H1 (cell line): Measurements from ENCODE around the gene PLEKHG1. TPM values are rescaled to one million over a fixed set of nuclear protein-coding genes. Genes with fewer than 3 reads are reported as not detected.

ENCODE experiments used
- BACH1 ChIP-seq: IDR thresholded peaks from 2 replicates; pipeline ENCODE4 v1.6.1; 2012; ENCODE audit warnings: low read length, improper control_type of control experiment
- SIN3A ChIP-seq, 2 experiments: IDR thresholded peaks in 1 of 2; conservative IDR thresholded peaks in 1 of 2; 2 replicates each; pipeline ENCODE4 v1.6.1; 2011 to 2012; ENCODE audit warnings: low read length in 2 of 2, improper control_type of control experiment in 1 of 2, low read depth in 1 of 2, mild to moderate bottlenecking in 1 of 2
- TCF12 ChIP-seq: IDR thresholded peaks from 2 replicates; pipeline ENCODE4 v1.6.1; 2011; ENCODE audit warnings: low read depth, mild to moderate bottlenecking, low read length
- TEAD4 ChIP-seq: IDR thresholded peaks from 2 replicates; pipeline ENCODE4 v1.6.1; 2012; ENCODE audit warnings: low read depth, low read length, inconsistent platforms, mixed read lengths
- polyA plus RNA-seq, 7 experiments: library from polyadenylated mRNA; depleted of rRNA in 3 of 7; stranded (reverse) in 5 of 7; unstranded in 2 of 7; fragments of >200 nt in 5 of 7; fragments of 200-250 nt in 2 of 7; gene quantifications; 1 replicate in 5 of 7; 2 replicates in 1 of 7; 4 replicates in 1 of 7; pipeline versions ENCODE4 v1.2.1 to v1.2.3, GENCODE V29; 2011 to 2013; ENCODE audit warnings: missing spikeins in 2 of 7, mixed read lengths in 2 of 7
- total RNA-seq: library from RNA; stranded (reverse); fragmentation: NEBNext Ultra II Directional; extraction: Animal tissue kit (Norgen Biotek cat#: 25700); gene quantifications from 2 replicates; pipeline ENCODE4 v1.2.1, GENCODE V29; 2021
- TF ChIP-seq, protein P1 (sequence below): fragments of 300-600 bp; sonication (generic); IDR thresholded peaks from 2 replicates; pipeline ENCODE4 v1.7.1; 2012; ENCODE audit warnings: low read length, moderate library complexity, mild to moderate bottlenecking, inconsistent platforms; ENCODE audit not compliant: insufficient replicate concordance
- TF ChIP-seq, protein P2 (sequence below): IDR thresholded peaks from 2 replicates; pipeline ENCODE4 v1.6.1; 2012; ENCODE audit warnings: inconsistent platforms

PLEKHG1 gene
- total and polyA plus RNA-seq, 2 of the 8 experiments (the other 6 are each of a cell fraction or from before 2014, with no cell fraction given) = 0.94 to 2.2 TPM

GRCh38 chr6:150633486-150633834 is 33.8 kb downstream of the PLEKHG1 start (continued):
- TF ChIP-seq, protein P1, sequence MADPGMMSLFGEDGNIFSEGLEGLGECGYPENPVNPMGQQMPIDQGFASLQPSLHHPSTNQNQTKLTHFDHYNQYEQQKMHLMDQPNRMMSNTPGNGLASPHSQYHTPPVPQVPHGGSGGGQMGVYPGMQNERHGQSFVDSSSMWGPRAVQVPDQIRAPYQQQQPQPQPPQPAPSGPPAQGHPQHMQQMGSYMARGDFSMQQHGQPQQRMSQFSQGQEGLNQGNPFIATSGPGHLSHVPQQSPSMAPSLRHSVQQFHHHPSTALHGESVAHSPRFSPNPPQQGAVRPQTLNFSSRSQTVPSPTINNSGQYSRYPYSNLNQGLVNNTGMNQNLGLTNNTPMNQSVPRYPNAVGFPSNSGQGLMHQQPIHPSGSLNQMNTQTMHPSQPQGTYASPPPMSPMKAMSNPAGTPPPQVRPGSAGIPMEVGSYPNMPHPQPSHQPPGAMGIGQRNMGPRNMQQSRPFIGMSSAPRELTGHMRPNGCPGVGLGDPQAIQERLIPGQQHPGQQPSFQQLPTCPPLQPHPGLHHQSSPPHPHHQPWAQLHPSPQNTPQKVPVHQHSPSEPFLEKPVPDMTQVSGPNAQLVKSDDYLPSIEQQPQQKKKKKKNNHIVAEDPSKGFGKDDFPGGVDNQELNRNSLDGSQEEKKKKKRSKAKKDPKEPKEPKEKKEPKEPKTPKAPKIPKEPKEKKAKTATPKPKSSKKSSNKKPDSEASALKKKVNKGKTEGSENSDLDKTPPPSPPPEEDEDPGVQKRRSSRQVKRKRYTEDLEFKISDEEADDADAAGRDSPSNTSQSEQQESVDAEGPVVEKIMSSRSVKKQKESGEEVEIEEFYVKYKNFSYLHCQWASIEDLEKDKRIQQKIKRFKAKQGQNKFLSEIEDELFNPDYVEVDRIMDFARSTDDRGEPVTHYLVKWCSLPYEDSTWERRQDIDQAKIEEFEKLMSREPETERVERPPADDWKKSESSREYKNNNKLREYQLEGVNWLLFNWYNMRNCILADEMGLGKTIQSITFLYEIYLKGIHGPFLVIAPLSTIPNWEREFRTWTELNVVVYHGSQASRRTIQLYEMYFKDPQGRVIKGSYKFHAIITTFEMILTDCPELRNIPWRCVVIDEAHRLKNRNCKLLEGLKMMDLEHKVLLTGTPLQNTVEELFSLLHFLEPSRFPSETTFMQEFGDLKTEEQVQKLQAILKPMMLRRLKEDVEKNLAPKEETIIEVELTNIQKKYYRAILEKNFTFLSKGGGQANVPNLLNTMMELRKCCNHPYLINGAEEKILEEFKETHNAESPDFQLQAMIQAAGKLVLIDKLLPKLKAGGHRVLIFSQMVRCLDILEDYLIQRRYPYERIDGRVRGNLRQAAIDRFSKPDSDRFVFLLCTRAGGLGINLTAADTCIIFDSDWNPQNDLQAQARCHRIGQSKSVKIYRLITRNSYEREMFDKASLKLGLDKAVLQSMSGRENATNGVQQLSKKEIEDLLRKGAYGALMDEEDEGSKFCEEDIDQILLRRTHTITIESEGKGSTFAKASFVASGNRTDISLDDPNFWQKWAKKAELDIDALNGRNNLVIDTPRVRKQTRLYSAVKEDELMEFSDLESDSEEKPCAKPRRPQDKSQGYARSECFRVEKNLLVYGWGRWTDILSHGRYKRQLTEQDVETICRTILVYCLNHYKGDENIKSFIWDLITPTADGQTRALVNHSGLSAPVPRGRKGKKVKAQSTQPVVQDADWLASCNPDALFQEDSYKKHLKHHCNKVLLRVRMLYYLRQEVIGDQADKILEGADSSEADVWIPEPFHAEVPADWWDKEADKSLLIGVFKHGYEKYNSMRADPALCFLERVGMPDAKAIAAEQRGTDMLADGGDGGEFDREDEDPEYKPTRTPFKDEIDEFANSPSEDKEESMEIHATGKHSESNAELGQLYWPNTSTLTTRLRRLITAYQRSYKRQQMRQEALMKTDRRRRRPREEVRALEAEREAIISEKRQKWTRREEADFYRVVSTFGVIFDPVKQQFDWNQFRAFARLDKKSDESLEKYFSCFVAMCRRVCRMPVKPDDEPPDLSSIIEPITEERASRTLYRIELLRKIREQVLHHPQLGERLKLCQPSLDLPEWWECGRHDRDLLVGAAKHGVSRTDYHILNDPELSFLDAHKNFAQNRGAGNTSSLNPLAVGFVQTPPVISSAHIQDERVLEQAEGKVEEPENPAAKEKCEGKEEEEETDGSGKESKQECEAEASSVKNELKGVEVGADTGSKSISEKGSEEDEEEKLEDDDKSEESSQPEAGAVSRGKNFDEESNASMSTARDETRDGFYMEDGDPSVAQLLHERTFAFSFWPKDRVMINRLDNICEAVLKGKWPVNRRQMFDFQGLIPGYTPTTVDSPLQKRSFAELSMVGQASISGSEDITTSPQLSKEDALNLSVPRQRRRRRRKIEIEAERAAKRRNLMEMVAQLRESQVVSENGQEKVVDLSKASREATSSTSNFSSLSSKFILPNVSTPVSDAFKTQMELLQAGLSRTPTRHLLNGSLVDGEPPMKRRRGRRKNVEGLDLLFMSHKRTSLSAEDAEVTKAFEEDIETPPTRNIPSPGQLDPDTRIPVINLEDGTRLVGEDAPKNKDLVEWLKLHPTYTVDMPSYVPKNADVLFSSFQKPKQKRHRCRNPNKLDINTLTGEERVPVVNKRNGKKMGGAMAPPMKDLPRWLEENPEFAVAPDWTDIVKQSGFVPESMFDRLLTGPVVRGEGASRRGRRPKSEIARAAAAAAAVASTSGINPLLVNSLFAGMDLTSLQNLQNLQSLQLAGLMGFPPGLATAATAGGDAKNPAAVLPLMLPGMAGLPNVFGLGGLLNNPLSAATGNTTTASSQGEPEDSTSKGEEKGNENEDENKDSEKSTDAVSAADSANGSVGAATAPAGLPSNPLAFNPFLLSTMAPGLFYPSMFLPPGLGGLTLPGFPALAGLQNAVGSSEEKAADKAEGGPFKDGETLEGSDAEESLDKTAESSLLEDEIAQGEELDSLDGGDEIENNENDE = no peak
- no peak for TF ChIP-seq TCF12
- no peak for TF ChIP-seq BACH1
- TF ChIP-seq, protein P2, sequence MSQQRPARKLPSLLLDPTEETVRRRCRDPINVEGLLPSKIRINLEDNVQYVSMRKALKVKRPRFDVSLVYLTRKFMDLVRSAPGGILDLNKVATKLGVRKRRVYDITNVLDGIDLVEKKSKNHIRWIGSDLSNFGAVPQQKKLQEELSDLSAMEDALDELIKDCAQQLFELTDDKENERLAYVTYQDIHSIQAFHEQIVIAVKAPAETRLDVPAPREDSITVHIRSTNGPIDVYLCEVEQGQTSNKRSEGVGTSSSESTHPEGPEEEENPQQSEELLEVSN = no peak
- no peak for TF ChIP-seq TEAD4
- no peak for TF ChIP-seq SIN3A (conservative IDR thresholded peaks at IDR 0.05 in 1 of 2, IDR thresholded peaks at IDR 0.05 in 1 of 2; ENCODE audit: low read depth in 1 of 2, low read length in 2 of 2)
